Breast epithelium (tissue), 3 donors: Measurements from ENCODE around the gene TNFAIP1.

ENCODE experiments used
- CTCF ChIP-seq, 3 donors: fragments of 450-650 bp; IDR thresholded peaks; one replicate each; pipeline ENCODE4 v1.5.1; 2016 to 2017; ENCODE audit warnings: antibody characterized with exemption in 3 of 3, mild to moderate bottlenecking in 3 of 3, moderate library complexity in 3 of 3
- POLR2A ChIP-seq: fragments of 450-650 bp; IDR thresholded peaks from one replicate; pipeline ENCODE4 v1.6.1; 2016; ENCODE audit warnings: antibody characterized with exemption, mild to moderate bottlenecking, moderate library complexity

GRCh38 chr17:28385037-28385400 lies 49.5 kb downstream of the TNFAIP1 start:
- TF ChIP-seq CTCF (IDR thresholded peaks at IDR 0.05) (no peak), POLR2A (no peak)
